Endothelial cell of umbilical vein (primary cell): Measurements from ENCODE around the gene ZCCHC9. TPM values are rescaled to one million over a fixed set of nuclear protein-coding genes. Genes with fewer than 3 reads are reported as not detected.

Experiments used
- BruUV-seq: library from RNA; stranded (reverse); fragments of 400-500 nt; replicated peaks from 2 replicates; lab custom pipeline; 2021; lab: Mats Ljungman, UMichigan
- CTCF ChIA-PET: fragments of 300-600, 350-600 bp; sonication (Branson Sonifier 250); formaldehyde crosslinking; loops from one replicate; lab custom pipeline; 2021; ENCODE audit warnings: antibody characterized with exemption, inconsistent platforms; lab: Charles Lee
- POLR2A ChIA-PET: fragments of 300-600, 350-600 bp; sonication (Branson Sonifier 250); formaldehyde crosslinking; loops from one replicate; lab custom pipeline; 2021; ENCODE audit warnings: antibody characterized with exemption, inconsistent platforms; lab: Charles Lee
- DNase-seq: peaks from one replicate; pipeline ENCODE4 v3.0.0-alpha.2; 2011; ENCODE audit warnings: low read depth, low spot score
- FAIRE-seq: peaks from 2 replicates; lab custom pipeline; 2011; peaks lifted over from hg19 to GRCh38; lab: Jason Lieb, UNC
- H2AFZ ChIP-seq: 2 replicates; pipeline ENCODE4 v1.6.0; 2012; ENCODE audit warnings: low read depth, low read length, control low read depth, inconsistent platforms
- H3K27ac ChIP-seq: 2 replicates; pipeline ENCODE4 v1.5.1; 2011; ENCODE audit warnings: low read depth, mild to moderate bottlenecking, control low read depth, low read length, moderate library complexity; ENCODE audit not compliant: insufficient read depth
- H3K27me3 ChIP-seq, 2 experiments: 2 replicates each; pipeline versions ENCODE4 v1.6.0 to v1.6.1; 2011; ENCODE audit warnings: low read length in 2 of 2, mixed read lengths in 1 of 2; ENCODE audit not compliant: control insufficient read depth in 2 of 2, insufficient read depth in 2 of 2
- H3K36me3 ChIP-seq, 2 experiments: 2 replicates in 1 of 2; 3 replicates in 1 of 2; pipeline ENCODE4 v1.5.1; 2011; ENCODE audit warnings: low read length in 2 of 2, mild to moderate bottlenecking in 1 of 2, moderate library complexity in 1 of 2; ENCODE audit not compliant: control insufficient read depth in 2 of 2, insufficient read depth in 2 of 2; ENCODE audit errors: extremely low read depth in 1 of 2
- H3K4me1 ChIP-seq: 3 replicates; pipeline ENCODE4 v1.5.1; 2011; ENCODE audit warnings: mild to moderate bottlenecking, low read length; ENCODE audit not compliant: control insufficient read depth, insufficient read depth; ENCODE audit errors: extremely low read depth
- H3K4me2 ChIP-seq: 2 replicates; pipeline ENCODE4 v1.6.1; 2011; ENCODE audit warnings: low read length, control low read depth, mixed read lengths; ENCODE audit not compliant: insufficient read depth
- H3K4me3 ChIP-seq, 3 experiments: fragments of 200-600 bp in 1 of 3; sonication (generic), shearing (Covaris generic) in 1 of 3; replicated peaks in 1 of 3; 2 replicates each; pipeline ENCODE4 v1.5.1; 2011 to 2016; ENCODE audit warnings: control low read depth in 3 of 3, low read length in 3 of 3, mild to moderate bottlenecking in 2 of 3, inconsistent platforms in 1 of 3, low read depth in 1 of 3, moderate library complexity in 1 of 3; ENCODE audit not compliant: insufficient read depth in 1 of 3
- H3K79me2 ChIP-seq: 2 replicates; pipeline ENCODE4 v1.6.0; 2012; ENCODE audit warnings: low read length, inconsistent platforms; ENCODE audit not compliant: control insufficient read depth, insufficient read depth
- H3K9ac ChIP-seq: replicated peaks from 2 replicates; pipeline ENCODE3; 2011; ENCODE audit warnings: low read length, control low read depth; ENCODE audit not compliant: insufficient read depth; ENCODE audit errors: extremely low read depth
- H3K9me1 ChIP-seq: replicated peaks from 3 replicates; pipeline ENCODE4 v1.6.0; 2011; ENCODE audit warnings: mild to moderate bottlenecking, low read length; ENCODE audit not compliant: control insufficient read depth, insufficient read depth; ENCODE audit errors: extremely low read depth
- H3K9me3 ChIP-seq: replicated peaks from 2 replicates; pipeline ENCODE4 v1.5.1; 2012; ENCODE audit warnings: low read length, inconsistent platforms; ENCODE audit not compliant: control insufficient read depth, insufficient read depth
- H4K20me1 ChIP-seq: replicated peaks from 2 replicates; pipeline ENCODE3; 2011; ENCODE audit warnings: mild to moderate bottlenecking, low read length; ENCODE audit not compliant: control insufficient read depth, insufficient read depth; ENCODE audit errors: extremely low read depth
- EZH2 ChIP-seq: IDR thresholded peaks from 2 replicates; pipeline ENCODE4 v1.6.1; 2012; ENCODE audit warnings: borderline replicate concordance, low read depth, mild to moderate bottlenecking, moderate library complexity, low read length, inconsistent platforms; ENCODE audit not compliant: severe bottlenecking
- FOS ChIP-seq: IDR thresholded peaks from 2 replicates; pipeline ENCODE4 v1.6.1; 2011; ENCODE audit warnings: mild to moderate bottlenecking, low read length, moderate library complexity, borderline replicate concordance; ENCODE audit not compliant: insufficient read depth
- GATA2 ChIP-seq: IDR thresholded peaks from 2 replicates; pipeline ENCODE4 v1.7.0; 2011; ENCODE audit warnings: low read depth, mild to moderate bottlenecking, moderate library complexity, mixed read lengths, low read length; ENCODE audit not compliant: insufficient read length, insufficient read depth
- JUN ChIP-seq: IDR thresholded peaks from 2 replicates; pipeline ENCODE4 v1.6.1; 2011; ENCODE audit warnings: borderline replicate concordance, low read depth; ENCODE audit not compliant: insufficient read length, insufficient read depth
- MYC ChIP-seq: IDR thresholded peaks from one replicate; pipeline ENCODE4 v1.6.1; 2011; ENCODE audit warnings: mild to moderate bottlenecking, low read depth, low read length
- POLR2A ChIP-seq: IDR thresholded peaks from 2 replicates; pipeline ENCODE4 v1.6.1; 2012; ENCODE audit warnings: low read depth, mild to moderate bottlenecking, control low read depth, low read length
- POLR2AphosphoS5 ChIP-seq: IDR thresholded peaks from 2 replicates; pipeline ENCODE4 v1.6.1; 2012; ENCODE audit warnings: low read depth, mild to moderate bottlenecking, control low read depth, low read length, moderate library complexity; ENCODE audit not compliant: insufficient read depth
- dilution Hi-C: fragments of 300-500 bp; cut with MboI; formaldehyde crosslinking; loops from one replicate; pipeline ENCODE4 v1.15.0; 2019; ENCODE audit warnings: low sequenced_read_pairs; ENCODE audit not compliant: extremely low pct_ligation_motif_present
- intact Hi-C: fragments of 100-400 bp; cut with micrococcal nuclease; formaldehyde crosslinking; loops from one replicate; pipeline ENCODE4 v1.10.0; 2022
- polyA plus RNA-seq, 4 experiments: library from polyadenylated mRNA; depleted of rRNA in 3 of 4; stranded (reverse) in 3 of 4; unstranded in 1 of 4; fragments of >200 nt; gene quantifications; 2 replicates each; pipeline versions ENCODE4 v1.2.1 to v1.2.3, GENCODE V29; 2011 to 2012; ENCODE audit warnings: missing spikeins in 1 of 4
- total RNA-seq: library from RNA; stranded (reverse); gene quantifications from 2 replicates; pipeline ENCODE4 v1.2.3, GENCODE V29; 2021
- TF ChIP-seq, protein P1 (sequence below): IDR thresholded peaks from 2 replicates; pipeline ENCODE4 v1.6.1; 2011; ENCODE audit not compliant: insufficient read depth, insufficient read length
- TF ChIP-seq, protein P2 (sequence below), 2 donors: IDR thresholded peaks; 1 replicate in 1 of 2; 2 replicates in 1 of 2; pipeline ENCODE4 v1.5.1; 2011; ENCODE audit warnings: low read length in 2 of 2, mild to moderate bottlenecking in 2 of 2, moderate library complexity in 2 of 2, control low read depth in 1 of 2, inconsistent platforms in 1 of 2, low read depth in 1 of 2; ENCODE audit not compliant: insufficient read depth in 1 of 2; ENCODE audit errors: extremely low read depth in 1 of 2

ZCCHC9 gene
- total and polyA plus RNA-seq, 2 donors (not counting 3 experiments of a cell fraction or from before 2014, with no cell fraction given), result 6.8 to 23.9 TPM

DNA sequence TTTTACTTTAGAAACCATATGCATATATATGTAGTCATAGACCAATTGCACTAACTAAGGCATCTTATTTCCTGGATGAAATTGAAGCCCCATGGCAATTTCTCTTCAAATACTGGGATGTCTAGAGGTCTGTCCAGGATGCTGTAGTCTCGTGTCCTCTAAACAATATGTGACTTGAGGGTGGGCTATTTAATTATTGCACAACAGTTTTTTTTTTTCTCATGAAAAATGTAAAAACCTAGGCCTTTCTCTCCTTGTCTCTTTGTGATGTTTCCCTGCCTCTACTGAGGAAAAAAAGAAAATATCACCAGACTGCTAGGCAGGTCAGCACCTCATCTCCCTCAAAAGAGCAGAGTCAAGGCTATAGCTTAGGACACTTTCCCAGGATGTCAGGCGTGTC lies 34.6 kb downstream of the ZCCHC9 start:
- Histone ChIP-seq H2AFZ (no peak overlapping the region), H3K79me2 (no peaks in the 10 kb centered on the region), H3K4me2 (no peak overlapping the region), H3K27me3 (no peaks in the 10 kb centered on the region), H3K4me3 (no peak overlapping the region), H4K20me1 (no peaks in the 10 kb centered on the region), H3K9me1 (no peaks in the 10 kb centered on the region), H3K9ac (no peak overlapping the region), H3K36me3 (no peaks in the 10 kb centered on the region), H3K9me3 (no peaks in the 10 kb centered on the region), H3K27ac (no peak overlapping the region), H3K4me1 (no peaks in the 10 kb centered on the region)
- CTCF ChIA-PET, result interaction anchor here (1.0 to 1.1 kb wide), 2 partner anchors 29 to 67 kb away, joined by 3 read pairs; no protein-coding TSS in a partner anchor
- no peak for FAIRE-seq
- intact Hi-C loops, result no loop called here
- no peak for DNase-seq
- TF ChIP-seq MYC (no peak), EZH2 (no peak), FOS (no peak), POLR2A (no peak), GATA2 (no peak), JUN (no peak), POLR2AphosphoS5 (no peak)
- TF ChIP-seq, protein P1, sequence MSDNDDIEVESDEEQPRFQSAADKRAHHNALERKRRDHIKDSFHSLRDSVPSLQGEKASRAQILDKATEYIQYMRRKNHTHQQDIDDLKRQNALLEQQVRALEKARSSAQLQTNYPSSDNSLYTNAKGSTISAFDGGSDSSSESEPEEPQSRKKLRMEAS, result no peak
- TF ChIP-seq, protein P2, sequence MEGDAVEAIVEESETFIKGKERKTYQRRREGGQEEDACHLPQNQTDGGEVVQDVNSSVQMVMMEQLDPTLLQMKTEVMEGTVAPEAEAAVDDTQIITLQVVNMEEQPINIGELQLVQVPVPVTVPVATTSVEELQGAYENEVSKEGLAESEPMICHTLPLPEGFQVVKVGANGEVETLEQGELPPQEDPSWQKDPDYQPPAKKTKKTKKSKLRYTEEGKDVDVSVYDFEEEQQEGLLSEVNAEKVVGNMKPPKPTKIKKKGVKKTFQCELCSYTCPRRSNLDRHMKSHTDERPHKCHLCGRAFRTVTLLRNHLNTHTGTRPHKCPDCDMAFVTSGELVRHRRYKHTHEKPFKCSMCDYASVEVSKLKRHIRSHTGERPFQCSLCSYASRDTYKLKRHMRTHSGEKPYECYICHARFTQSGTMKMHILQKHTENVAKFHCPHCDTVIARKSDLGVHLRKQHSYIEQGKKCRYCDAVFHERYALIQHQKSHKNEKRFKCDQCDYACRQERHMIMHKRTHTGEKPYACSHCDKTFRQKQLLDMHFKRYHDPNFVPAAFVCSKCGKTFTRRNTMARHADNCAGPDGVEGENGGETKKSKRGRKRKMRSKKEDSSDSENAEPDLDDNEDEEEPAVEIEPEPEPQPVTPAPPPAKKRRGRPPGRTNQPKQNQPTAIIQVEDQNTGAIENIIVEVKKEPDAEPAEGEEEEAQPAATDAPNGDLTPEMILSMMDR (IDR thresholded peaks at IDR 0.05; ENCODE audit: extremely low read depth in 1 of 2, insufficient read depth in 1 of 2, low read depth in 1 of 2, low read length in 2 of 2), result no peak
- dilution Hi-C loops, result no loop called here
- POLR2A ChIA-PET, result no interaction called here
- BruUV-seq, result no TSS peak
